K562 treated with DMSO at 1 percent for 4 hours (cell line): ENCODE measurements around the gene CUZD1. TPM values are rescaled to one million over a fixed set of nuclear protein-coding genes. Genes with fewer than 3 reads are reported as not detected.

Experiments used
- total RNA-seq: library from RNA; unstranded; fragments of 300-600 nt; gene quantifications from 2 replicates; pipeline ENCODE4 v1.2.3, GENCODE V29; 2022; ENCODE audit not compliant: insufficient read depth

The CUZD1 gene, protein sequence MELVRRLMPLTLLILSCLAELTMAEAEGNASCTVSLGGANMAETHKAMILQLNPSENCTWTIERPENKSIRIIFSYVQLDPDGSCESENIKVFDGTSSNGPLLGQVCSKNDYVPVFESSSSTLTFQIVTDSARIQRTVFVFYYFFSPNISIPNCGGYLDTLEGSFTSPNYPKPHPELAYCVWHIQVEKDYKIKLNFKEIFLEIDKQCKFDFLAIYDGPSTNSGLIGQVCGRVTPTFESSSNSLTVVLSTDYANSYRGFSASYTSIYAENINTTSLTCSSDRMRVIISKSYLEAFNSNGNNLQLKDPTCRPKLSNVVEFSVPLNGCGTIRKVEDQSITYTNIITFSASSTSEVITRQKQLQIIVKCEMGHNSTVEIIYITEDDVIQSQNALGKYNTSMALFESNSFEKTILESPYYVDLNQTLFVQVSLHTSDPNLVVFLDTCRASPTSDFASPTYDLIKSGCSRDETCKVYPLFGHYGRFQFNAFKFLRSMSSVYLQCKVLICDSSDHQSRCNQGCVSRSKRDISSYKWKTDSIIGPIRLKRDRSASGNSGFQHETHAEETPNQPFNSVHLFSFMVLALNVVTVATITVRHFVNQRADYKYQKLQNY
- 0.56 and 0.92 TPM in 2 replicates for total RNA-seq

DNA sequence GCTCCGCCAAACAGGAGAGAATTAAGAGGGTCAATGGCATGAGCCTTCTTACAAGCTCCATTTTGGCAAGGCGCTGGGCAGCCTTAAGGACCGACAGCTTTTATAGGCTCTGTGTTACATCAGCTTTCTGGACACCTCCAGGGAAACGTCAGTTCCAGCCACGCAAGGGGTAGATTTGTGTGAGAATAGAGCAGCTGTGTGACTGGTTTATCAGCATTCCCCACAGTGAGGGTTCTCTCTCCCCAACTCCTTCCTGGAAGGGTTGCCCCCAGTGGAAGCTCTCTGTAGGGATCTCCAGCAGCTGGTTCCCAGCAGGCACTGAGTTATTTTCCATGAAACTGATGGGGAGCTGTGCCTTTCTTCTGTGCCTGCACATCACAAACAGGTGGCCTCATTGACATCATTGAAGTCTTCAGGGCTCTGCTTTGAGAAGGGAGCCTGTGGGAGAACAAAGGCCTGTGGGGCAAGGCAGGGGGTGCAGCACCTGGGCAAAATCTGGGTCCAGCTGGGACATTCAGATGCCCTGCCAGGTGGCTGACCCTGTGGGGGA is at the start of gene CUZD1:
Gene CUZD1, minus strand, starts transcription at position 75 of the 550 bp plus-strand sequence. Its CDS starts 14 bp downstream, at position 61.

GRCh38 chr10:122879339-122880273 is 33.9 kb upstream of the CUZD1 start, which contains the start of gene FAM24B:
FAM24B (minus strand) TSS chr10:122879581; CDS start chr10:122850515, 29,066 bp downstream.

Other genes starting within 250 kb of the CUZD1 start
- gene C10orf120, start 146.0 kb downstream of the CUZD1 start, total RNA-seq: not detected in 2 replicates
- gene FAM24B, start 33.7 kb upstream of the CUZD1 start, total RNA-seq: 10.9 TPM in 1 of 2 replicates, not detected in the other
- gene FAM24A, start 64.8 kb upstream of the CUZD1 start, total RNA-seq: not detected in 2 replicates
- 2.5 and 5.3 TPM in 2 replicates for gene C10orf88, start 108.4 kb upstream of the CUZD1 start, total RNA-seq
- gene PSTK, start 134.5 kb upstream of the CUZD1 start, total RNA-seq: 10.7 and 11.7 TPM in 2 replicates
- 4.6 and 5.5 TPM in 2 replicates for gene IKZF5, start 162.9 kb upstream of the CUZD1 start, total RNA-seq
- 1.7 and 2.7 TPM in 2 replicates for gene ACADSB, start 163.1 kb upstream of the CUZD1 start, total RNA-seq